SU-DHL-6 (cell line): Measurements from ENCODE around the gene OLFM1.

ENCODE experiments used
- H2AFZ ChIP-seq: fragments of 200-600 bp; sonication (generic); 2 replicates; pipeline ENCODE4 v1.6.1; 2014; ENCODE audit warnings: low read depth, mild to moderate bottlenecking, moderate library complexity, mixed read lengths, antibody characterized with exemption, low read length; ENCODE audit not compliant: severe bottlenecking
- H3F3A ChIP-seq: fragments of 200-600 bp; shearing (Covaris generic); 2 replicates; pipeline ENCODE4 v1.6.0; 2016; ENCODE audit warnings: antibody characterized with exemption, mild to moderate bottlenecking; ENCODE audit not compliant: insufficient read depth
- H3K27ac ChIP-seq: fragments of 200-600 bp; sonication (generic); 2 replicates; pipeline ENCODE4 v1.5.1; 2016; ENCODE audit warnings: low read depth, mild to moderate bottlenecking, low read length, moderate library complexity, mixed read lengths
- H3K27me3 ChIP-seq: fragments of 200-600 bp; sonication (generic), shearing (Covaris generic); 2 replicates; pipeline ENCODE4 v1.6.0; 2014; ENCODE audit warnings: mild to moderate bottlenecking, low read length
- H3K36me3 ChIP-seq: fragments of 200-600 bp; sonication (generic); 2 replicates; pipeline ENCODE4 v1.6.1; 2014; ENCODE audit warnings: mild to moderate bottlenecking, low read length, mixed read lengths
- H3K4me2 ChIP-seq: fragments of 300-600, 200-600 bp; shearing (Covaris generic), sonication (generic); 2 replicates; pipeline ENCODE4 v1.6.0; 2014; ENCODE audit warnings: low read length, low read depth, mild to moderate bottlenecking; ENCODE audit not compliant: poor library complexity, severe bottlenecking
- H3K4me3 ChIP-seq: fragments of 200-600 bp; sonication (generic); 2 replicates; pipeline ENCODE4 v1.5.1; 2014; ENCODE audit warnings: antibody characterized with exemption, low read length, mild to moderate bottlenecking, mixed read lengths; ENCODE audit not compliant: insufficient read depth, poor library complexity, severe bottlenecking
- H3K79me2 ChIP-seq: fragments of 200-600 bp; sonication (generic); 2 replicates; pipeline ENCODE4 v1.6.1; 2014; ENCODE audit warnings: mild to moderate bottlenecking, low read length, moderate library complexity; ENCODE audit not compliant: insufficient read depth
- H3K9ac ChIP-seq: fragments of 200-600 bp; sonication (generic); 2 replicates; pipeline ENCODE4 v1.7.0; 2014; ENCODE audit warnings: mild to moderate bottlenecking, low read length
- H3K9me2 ChIP-seq: fragments of 200-600 bp; sonication (generic); replicated peaks from 2 replicates; pipeline ENCODE4 v1.6.1; 2014; ENCODE audit warnings: low read length; ENCODE audit not compliant: insufficient read depth
- H3K9me3 ChIP-seq: fragments of 200-600 bp; sonication (generic); 2 replicates; pipeline ENCODE4 v1.6.1; 2014; ENCODE audit warnings: low read length, mixed read lengths; ENCODE audit not compliant: insufficient read depth
- H4K20me1 ChIP-seq: fragments of 200-600 bp; sonication (generic); 2 replicates; pipeline ENCODE4 v1.6.1; 2014; ENCODE audit warnings: low read depth, mild to moderate bottlenecking, antibody characterized with exemption, low read length, moderate library complexity, mixed read lengths
- CTCF ChIP-seq: fragments of 200-600 bp; sonication (generic); IDR thresholded peaks from one replicate; pipeline ENCODE4 v1.5.1; 2017; ENCODE audit warnings: antibody characterized with exemption, mild to moderate bottlenecking, low read length, moderate library complexity; ENCODE audit not compliant: insufficient read depth, poor library complexity, severe bottlenecking
- EZH2phosphoT487 ChIP-seq: fragments of 200-600 bp; sonication (generic), shearing (Covaris generic); conservative IDR thresholded peaks from 2 replicates; pipeline ENCODE4 v1.6.1; 2018; ENCODE audit warnings: mild to moderate bottlenecking, antibody characterized with exemption, low read length, moderate library complexity, mixed read lengths

The OLFM1 gene

GRCh38 chr9:135145312-135145711, 57.8 kb downstream of the OLFM1 start:
- H2AFZ ChIP-seq, result no peak overlapping the region
- H3K4me2 ChIP-seq, result no peak overlapping the region
- H3K9me2 ChIP-seq, result no peaks in the 10 kb centered on the region
- H3K79me2 ChIP-seq, result no peaks in the 10 kb centered on the region
- H3K27me3 ChIP-seq, result no peaks in the 10 kb centered on the region
- H3F3A ChIP-seq, result no peaks in the 10 kb centered on the region
- no peak overlapping the region for H3K27ac ChIP-seq
- no peaks in the 10 kb centered on the region for H3K9me3 ChIP-seq
- H3K4me3 ChIP-seq, result no peak overlapping the region
- H4K20me1 ChIP-seq, result no peaks in the 10 kb centered on the region
- no peak overlapping the region for H3K9ac ChIP-seq
- H3K36me3 ChIP-seq, result no peaks in the 10 kb centered on the region
- TF ChIP-seq EZH2phosphoT487 (no peak), CTCF (no peak)

- H3K9me3 ChIP-seq, result no peaks in the 10 kb centered on the region
- H3F3A ChIP-seq, result no peaks in the 10 kb centered on the region
- no peak overlapping the region for H3K4me2 ChIP-seq
- no peak overlapping the region for H3K27ac ChIP-seq
- H3K27me3 ChIP-seq, result no peaks in the 10 kb centered on the region
- no peaks in the 10 kb centered on the region for H3K9me2 ChIP-seq
- no peak for TF ChIP-seq CTCF
- no peak for TF ChIP-seq EZH2phosphoT487
- no peaks in the 10 kb centered on the region for H4K20me1 ChIP-seq
- no peaks in the 10 kb centered on the region for H3K79me2 ChIP-seq
- H2AFZ ChIP-seq, result no peak overlapping the region
- no peak overlapping the region for H3K4me3 ChIP-seq
- no peak overlapping the region for H3K9ac ChIP-seq
- H3K36me3 ChIP-seq, result no peaks in the 10 kb centered on the region
These were observed 58.8 kb downstream of the OLFM1 start for GRCh38 chr9:135146241-135146640.

GRCh38 chr9:135146766-135147473, 59.5 kb downstream of the OLFM1 start:
- Histone ChIP-seq H3F3A (no peaks in the 10 kb centered on the region), H4K20me1 (no peaks in the 10 kb centered on the region), H3K4me3 (no peak overlapping the region), H2AFZ (no peak overlapping the region), H3K4me2 (no peak overlapping the region), H3K27ac (no peak overlapping the region), H3K9ac (no peak overlapping the region), H3K9me3 (no peaks in the 10 kb centered on the region), H3K27me3 (no peaks in the 10 kb centered on the region), H3K9me2 (no peaks in the 10 kb centered on the region), H3K36me3 (no peaks in the 10 kb centered on the region), H3K79me2 (no peaks in the 10 kb centered on the region)
- TF ChIP-seq EZH2phosphoT487, result no peak
- no peak for TF ChIP-seq CTCF

GRCh38 chr9:135147474-135147805, 60.0 kb downstream of the OLFM1 start:
- Histone ChIP-seq H3F3A (no peaks in the 10 kb centered on the region), H3K9me3 (no peaks in the 10 kb centered on the region), H3K27me3 (no peaks in the 10 kb centered on the region), H3K4me2 (no peak overlapping the region), H3K4me3 (no peak overlapping the region), H3K36me3 (no peaks in the 10 kb centered on the region), H3K27ac (no peak overlapping the region), H4K20me1 (no peaks in the 10 kb centered on the region), H2AFZ (no peak overlapping the region), H3K79me2 (no peaks in the 10 kb centered on the region), H3K9me2 (no peaks in the 10 kb centered on the region), H3K9ac (no peak overlapping the region)
- no peak for TF ChIP-seq EZH2phosphoT487
- TF ChIP-seq CTCF, result no peak
